ENCODE data around the gene GSDME.

Gene GSDME

GRCh38 chr7:24760968-24761367 is 3.7 kb upstream of the GSDME start:
- TF ChIP-seq, protein P1, sequence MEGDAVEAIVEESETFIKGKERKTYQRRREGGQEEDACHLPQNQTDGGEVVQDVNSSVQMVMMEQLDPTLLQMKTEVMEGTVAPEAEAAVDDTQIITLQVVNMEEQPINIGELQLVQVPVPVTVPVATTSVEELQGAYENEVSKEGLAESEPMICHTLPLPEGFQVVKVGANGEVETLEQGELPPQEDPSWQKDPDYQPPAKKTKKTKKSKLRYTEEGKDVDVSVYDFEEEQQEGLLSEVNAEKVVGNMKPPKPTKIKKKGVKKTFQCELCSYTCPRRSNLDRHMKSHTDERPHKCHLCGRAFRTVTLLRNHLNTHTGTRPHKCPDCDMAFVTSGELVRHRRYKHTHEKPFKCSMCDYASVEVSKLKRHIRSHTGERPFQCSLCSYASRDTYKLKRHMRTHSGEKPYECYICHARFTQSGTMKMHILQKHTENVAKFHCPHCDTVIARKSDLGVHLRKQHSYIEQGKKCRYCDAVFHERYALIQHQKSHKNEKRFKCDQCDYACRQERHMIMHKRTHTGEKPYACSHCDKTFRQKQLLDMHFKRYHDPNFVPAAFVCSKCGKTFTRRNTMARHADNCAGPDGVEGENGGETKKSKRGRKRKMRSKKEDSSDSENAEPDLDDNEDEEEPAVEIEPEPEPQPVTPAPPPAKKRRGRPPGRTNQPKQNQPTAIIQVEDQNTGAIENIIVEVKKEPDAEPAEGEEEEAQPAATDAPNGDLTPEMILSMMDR (IDR thresholded peaks at IDR 0.05; ENCODE audit: low read depth, low read length, poor library complexity, severe bottlenecking), result no peak
- TF ChIP-seq EZH2phosphoT487 (IDR thresholded peaks at IDR 0.05; ENCODE audit: borderline replicate concordance, low read length), result no peak
- H3K4me1 ChIP-seq (ENCODE audit: control insufficient read depth, low read length), result peaks cover 3% of the 10 kb centered on the region; the same call in 1 of the 2 replicates
- no peaks in the 10 kb centered on the region for H4K20me1 ChIP-seq (ENCODE audit: control insufficient read depth, insufficient read depth, low read depth, low read length)
- no peaks in the 10 kb centered on the region for H3K79me2 ChIP-seq (ENCODE audit: control insufficient read depth, low read length)
- no peaks in the 10 kb centered on the region for H3F3A ChIP-seq (ENCODE audit: control insufficient read depth, insufficient read depth)
- no peaks in the 10 kb centered on the region for H3K9me2 ChIP-seq (replicated peaks; ENCODE audit: control insufficient read depth, low read length)
- H3K9me3 ChIP-seq (ENCODE audit: control insufficient read depth, insufficient read depth, low read length), result no peaks in the 10 kb centered on the region
- H3K27ac ChIP-seq (ENCODE audit: low read depth, low read length), result no peak overlapping the region
- H3K4me3 ChIP-seq (ENCODE audit: low read length), result no peak overlapping the region
- H3K27me3 ChIP-seq (ENCODE audit: control insufficient read depth, low read length), result peaks cover 64% of the 10 kb centered on the region
- H3K36me3 ChIP-seq (ENCODE audit: control insufficient read depth, low read length), result no peaks in the 10 kb centered on the region
- no peak overlapping the region for H3K4me2 ChIP-seq (ENCODE audit: low read length)

- Histone ChIP-seq H3K4me3 (ENCODE audit: low read length) (peak overlapping the region; percentile 51), H3K9me2 (replicated peaks; ENCODE audit: control insufficient read depth, low read length) (no peaks in the 10 kb centered on the region), H3K27me3 (ENCODE audit: control insufficient read depth, low read length) (peaks cover 84% of the 10 kb centered on the region), H3K36me3 (ENCODE audit: control insufficient read depth, low read length) (no peaks in the 10 kb centered on the region), H3F3A (ENCODE audit: control insufficient read depth, insufficient read depth) (no peaks in the 10 kb centered on the region), H3K4me2 (ENCODE audit: low read length) (peak overlapping the region; percentile 49), H3K4me1 (ENCODE audit: control insufficient read depth, low read length) (peaks cover 3% of the 10 kb centered on the region; the same call in 1 of the 2 replicates), H3K9me3 (ENCODE audit: control insufficient read depth, insufficient read depth, low read length) (no peaks in the 10 kb centered on the region), H3K27ac (ENCODE audit: low read depth, low read length) (no peak overlapping the region), H3K79me2 (ENCODE audit: control insufficient read depth, low read length) (no peaks in the 10 kb centered on the region), H4K20me1 (ENCODE audit: control insufficient read depth, insufficient read depth, low read depth, low read length) (no peaks in the 10 kb centered on the region)
- TF ChIP-seq, protein P1 (IDR thresholded peaks at IDR 0.05; ENCODE audit: low read depth, low read length, poor library complexity, severe bottlenecking), result no peak
- TF ChIP-seq EZH2phosphoT487 (IDR thresholded peaks at IDR 0.05; ENCODE audit: borderline replicate concordance, low read length), result peak; percentile 50; the same call in 1 of the 2 replicates
Measured at GRCh38 chr7:24756545-24757352, 515 bp downstream of the GSDME start.

DNA sequence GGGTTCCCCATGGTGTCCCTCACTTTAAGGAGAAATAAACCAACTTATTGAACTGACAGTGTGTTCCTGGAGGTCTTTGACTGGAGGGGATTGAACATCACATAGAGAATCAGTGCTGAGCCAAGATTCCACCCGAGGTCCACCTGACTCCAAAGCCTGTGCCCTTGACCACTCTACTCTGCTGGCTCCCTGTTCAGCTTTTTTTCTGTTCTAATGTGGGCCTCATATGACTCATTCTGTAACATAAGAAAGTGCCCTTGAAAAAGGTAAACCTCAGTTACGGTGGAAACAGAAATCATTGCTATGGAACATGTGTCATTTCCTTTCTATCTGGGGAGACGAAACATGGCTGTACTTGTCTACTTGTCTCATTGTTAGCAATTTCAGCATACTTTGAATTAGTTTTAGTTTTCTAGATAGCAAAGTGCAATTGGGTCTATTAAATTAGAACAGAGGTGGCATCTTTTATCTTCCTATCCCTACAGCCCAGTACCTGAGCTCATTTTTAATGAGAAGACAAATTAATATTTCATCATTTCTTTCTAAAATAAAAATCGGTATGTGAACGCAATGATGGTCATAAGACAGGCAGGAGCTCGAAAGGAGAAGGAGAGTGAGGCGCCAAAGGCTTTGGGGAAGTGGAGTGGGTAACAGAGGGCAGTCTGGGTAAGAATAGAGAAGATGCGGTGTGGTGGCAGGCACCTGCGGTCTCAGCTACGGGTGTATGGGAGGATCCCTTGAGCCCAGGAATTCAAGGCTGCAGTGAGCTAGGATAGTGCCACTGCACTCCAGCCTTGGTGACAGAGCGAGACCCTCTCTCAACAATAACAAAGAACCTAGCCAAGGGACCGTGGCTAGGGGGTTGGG is 1.5 kb downstream of the GSDME start:
- Histone ChIP-seq H3K27ac (ENCODE audit: low read depth, low read length) (no peak overlapping the region), H3K27me3 (ENCODE audit: control insufficient read depth, low read length) (peaks cover 76% of the 10 kb centered on the region), H3K9me2 (replicated peaks; ENCODE audit: control insufficient read depth, low read length) (no peaks in the 10 kb centered on the region), H4K20me1 (ENCODE audit: control insufficient read depth, insufficient read depth, low read depth, low read length) (no peaks in the 10 kb centered on the region), H3K4me2 (ENCODE audit: low read length) (no peak overlapping the region), H3K36me3 (ENCODE audit: control insufficient read depth, low read length) (no peaks in the 10 kb centered on the region), H3K4me1 (ENCODE audit: control insufficient read depth, low read length) (peaks cover 3% of the 10 kb centered on the region; the same call in 1 of the 2 replicates), H3K79me2 (ENCODE audit: control insufficient read depth, low read length) (no peaks in the 10 kb centered on the region), H3F3A (ENCODE audit: control insufficient read depth, insufficient read depth) (no peaks in the 10 kb centered on the region), H3K9me3 (ENCODE audit: control insufficient read depth, insufficient read depth, low read length) (no peaks in the 10 kb centered on the region), H3K4me3 (ENCODE audit: low read length) (no peak overlapping the region)
- TF ChIP-seq, protein P1 (IDR thresholded peaks at IDR 0.05; ENCODE audit: low read depth, low read length, poor library complexity, severe bottlenecking), result no peak
- no peak for TF ChIP-seq EZH2phosphoT487 (IDR thresholded peaks at IDR 0.05; ENCODE audit: borderline replicate concordance, low read length)

All from DOHH2 (cell line).